KMS-11 (cell line): ENCODE data around the gene SLC25A3.

Source experiments
- H2AFZ ChIP-seq: fragments of 200-600 bp; sonication (generic); 2 replicates; pipeline ENCODE4 v1.6.1; 2016; ENCODE audit warnings: antibody characterized with exemption, mixed run types, low read depth
- H3K27ac ChIP-seq: fragments of 200-600 bp; sonication (generic); 2 replicates; pipeline ENCODE4 v1.6.1; 2016; ENCODE audit warnings: mild to moderate bottlenecking, mixed run types
- H3K27me3 ChIP-seq: fragments of 200-600 bp; sonication (generic); 2 replicates; pipeline ENCODE4 v1.6.1; 2017; ENCODE audit warnings: mild to moderate bottlenecking, low read depth, mixed run types, moderate library complexity; ENCODE audit not compliant: insufficient read depth
- H3K36me3 ChIP-seq: fragments of 200-600 bp; sonication (generic); 2 replicates; pipeline ENCODE4 v1.6.1; 2017; ENCODE audit warnings: mild to moderate bottlenecking, mixed run types; ENCODE audit not compliant: insufficient read depth
- H3K4me1 ChIP-seq: fragments of 200-600 bp; sonication (generic); 2 replicates; pipeline ENCODE4 v1.6.1; 2016; ENCODE audit warnings: mild to moderate bottlenecking, low read depth, mixed run types; ENCODE audit not compliant: poor library complexity, severe bottlenecking
- H3K4me2 ChIP-seq: fragments of 200-600 bp; sonication (generic); 2 replicates; pipeline ENCODE4 v1.7.0; 2016; ENCODE audit warnings: mild to moderate bottlenecking, mixed run types
- H3K4me3 ChIP-seq: fragments of 200-600 bp; sonication (generic); IDR thresholded peaks from 2 replicates; pipeline ENCODE4 v1.6.1; 2017; ENCODE audit warnings: low read depth, low read length, mixed read lengths; ENCODE audit not compliant: insufficient read depth
- H3K79me2 ChIP-seq: fragments of 200-600 bp; sonication (generic); 2 replicates; pipeline ENCODE4 v1.6.1; 2016; ENCODE audit warnings: low read depth, mixed run types; ENCODE audit not compliant: insufficient read depth
- H3K9ac ChIP-seq: fragments of 200-600 bp; sonication (generic); 2 replicates; pipeline ENCODE4 v1.6.1; 2016; ENCODE audit warnings: mild to moderate bottlenecking, mixed run types
- H4K20me1 ChIP-seq: fragments of 200-600 bp; sonication (generic); 2 replicates; pipeline ENCODE4 v1.6.1; 2016; ENCODE audit warnings: mild to moderate bottlenecking, mixed run types; ENCODE audit not compliant: insufficient read depth
- TF ChIP-seq, protein P1 (sequence below): fragments of 200-600 bp; sonication (generic); conservative IDR thresholded peaks from 2 replicates; pipeline ENCODE4 v1.6.1; 2017; ENCODE audit warnings: low read depth, mild to moderate bottlenecking, antibody characterized with exemption, low read length, moderate library complexity, mixed read lengths

Gene SLC25A3

DNA sequence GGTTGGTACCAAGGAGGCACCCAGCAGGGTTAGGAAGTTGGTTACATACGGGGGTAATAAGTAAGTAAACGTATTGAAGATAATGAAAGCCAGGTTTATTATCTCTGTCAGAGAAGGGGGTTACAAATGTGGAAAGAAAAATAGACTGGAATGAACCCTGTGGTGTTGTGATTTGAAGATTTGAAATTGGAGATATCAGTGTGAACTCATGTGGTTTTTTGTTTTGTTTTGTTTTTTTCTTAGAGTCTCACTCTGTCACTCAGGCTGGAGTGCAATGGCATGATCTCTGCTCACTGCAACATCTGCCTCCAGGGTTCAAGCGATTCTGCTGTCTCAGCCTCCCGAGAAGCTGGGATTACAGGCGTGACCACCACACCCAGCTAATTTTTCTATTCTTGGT is 14.1 kb upstream of the SLC25A3 start:
- H3K36me3 ChIP-seq, result no peaks in the 10 kb centered on the region
- no peak overlapping the region for H3K27ac ChIP-seq
- H3K4me2 ChIP-seq, result no peak overlapping the region
- H3K4me3 ChIP-seq, result no peak overlapping the region
- TF ChIP-seq, protein P1, sequence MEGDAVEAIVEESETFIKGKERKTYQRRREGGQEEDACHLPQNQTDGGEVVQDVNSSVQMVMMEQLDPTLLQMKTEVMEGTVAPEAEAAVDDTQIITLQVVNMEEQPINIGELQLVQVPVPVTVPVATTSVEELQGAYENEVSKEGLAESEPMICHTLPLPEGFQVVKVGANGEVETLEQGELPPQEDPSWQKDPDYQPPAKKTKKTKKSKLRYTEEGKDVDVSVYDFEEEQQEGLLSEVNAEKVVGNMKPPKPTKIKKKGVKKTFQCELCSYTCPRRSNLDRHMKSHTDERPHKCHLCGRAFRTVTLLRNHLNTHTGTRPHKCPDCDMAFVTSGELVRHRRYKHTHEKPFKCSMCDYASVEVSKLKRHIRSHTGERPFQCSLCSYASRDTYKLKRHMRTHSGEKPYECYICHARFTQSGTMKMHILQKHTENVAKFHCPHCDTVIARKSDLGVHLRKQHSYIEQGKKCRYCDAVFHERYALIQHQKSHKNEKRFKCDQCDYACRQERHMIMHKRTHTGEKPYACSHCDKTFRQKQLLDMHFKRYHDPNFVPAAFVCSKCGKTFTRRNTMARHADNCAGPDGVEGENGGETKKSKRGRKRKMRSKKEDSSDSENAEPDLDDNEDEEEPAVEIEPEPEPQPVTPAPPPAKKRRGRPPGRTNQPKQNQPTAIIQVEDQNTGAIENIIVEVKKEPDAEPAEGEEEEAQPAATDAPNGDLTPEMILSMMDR, result no peak
- no peaks in the 10 kb centered on the region for H4K20me1 ChIP-seq
- no peaks in the 10 kb centered on the region for H3K79me2 ChIP-seq
- H3K4me1 ChIP-seq, result peaks cover 6% of the 10 kb centered on the region
- H3K9ac ChIP-seq, result no peak overlapping the region
- no peaks in the 10 kb centered on the region for H3K27me3 ChIP-seq
- no peak overlapping the region for H2AFZ ChIP-seq

DNA sequence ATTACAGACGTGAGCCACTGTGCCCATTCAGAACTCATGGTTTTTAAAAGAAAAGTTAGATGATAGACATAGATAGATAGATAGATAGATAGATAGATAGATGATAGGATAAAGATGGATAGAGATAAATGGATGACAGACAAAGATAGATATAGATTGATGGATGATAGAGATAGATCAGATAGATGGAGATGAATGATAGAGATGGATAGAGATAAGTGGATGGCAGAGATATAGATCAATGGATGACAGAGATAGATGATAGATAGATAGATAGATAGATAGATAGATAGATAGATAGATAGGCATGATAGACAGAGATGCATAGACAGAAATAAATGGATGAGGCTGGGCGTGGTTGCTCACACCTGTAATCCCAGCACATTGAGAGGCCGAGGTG is 13.7 kb upstream of the SLC25A3 start:
- H3K27me3 ChIP-seq, result no peaks in the 10 kb centered on the region
- H4K20me1 ChIP-seq, result no peaks in the 10 kb centered on the region
- H3K9ac ChIP-seq, result no peak overlapping the region
- TF ChIP-seq, protein P1, result no peak
- no peak overlapping the region for H3K4me3 ChIP-seq
- no peak overlapping the region for H3K4me2 ChIP-seq
- peaks cover 6% of the 10 kb centered on the region for H3K4me1 ChIP-seq
- H3K79me2 ChIP-seq, result no peaks in the 10 kb centered on the region
- no peaks in the 10 kb centered on the region for H3K36me3 ChIP-seq
- H2AFZ ChIP-seq, result no peak overlapping the region
- H3K27ac ChIP-seq, result no peak overlapping the region

DNA sequence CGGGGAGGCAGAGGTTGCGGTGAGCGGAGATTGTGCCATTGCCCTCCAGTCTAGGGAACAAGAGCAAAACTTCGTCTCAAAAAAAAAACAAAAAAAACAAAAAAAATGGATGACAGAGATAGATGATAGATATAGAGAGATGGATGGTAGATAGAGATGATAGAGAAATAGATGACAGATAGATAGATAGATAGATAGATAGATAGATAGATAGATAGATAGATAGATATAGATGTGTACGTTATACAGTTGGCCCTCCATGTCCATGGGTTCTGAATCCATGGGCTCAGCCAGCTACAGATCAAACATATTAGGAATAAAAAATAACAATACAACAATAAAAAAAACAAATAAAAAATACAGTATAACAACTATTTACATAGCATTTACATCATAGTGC is 12.8 kb upstream of the SLC25A3 start:
- Histone ChIP-seq H3K79me2 (no peaks in the 10 kb centered on the region), H3K4me3 (no peak overlapping the region), H3K4me1 (peaks cover 6% of the 10 kb centered on the region), H3K4me2 (no peak overlapping the region), H3K9ac (no peak overlapping the region), H3K36me3 (no peaks in the 10 kb centered on the region), H3K27ac (no peak overlapping the region), H3K27me3 (no peaks in the 10 kb centered on the region), H4K20me1 (no peaks in the 10 kb centered on the region), H2AFZ (no peak overlapping the region)
- TF ChIP-seq, protein P1, result no peak

DNA sequence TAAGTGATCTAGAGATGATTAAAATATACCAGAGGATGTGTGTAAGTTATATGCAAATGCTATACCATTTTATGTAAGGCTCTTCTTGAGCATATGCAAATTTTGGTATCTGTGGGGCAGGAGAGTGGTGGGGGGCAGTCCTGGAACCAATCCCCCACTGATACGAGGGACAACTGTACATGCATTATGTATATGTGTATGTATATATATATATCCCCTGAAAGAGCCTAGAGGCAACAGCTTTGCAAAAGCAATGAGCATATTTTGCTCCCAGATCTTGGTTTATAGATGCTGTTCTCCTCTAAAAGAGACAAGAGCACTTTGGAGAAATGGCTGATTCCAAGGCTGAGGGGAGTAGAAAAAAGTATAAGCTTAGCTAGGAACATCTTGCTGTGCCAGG is 12.4 kb upstream of the SLC25A3 start:
- no peak overlapping the region for H3K4me2 ChIP-seq

More for the DNA sequence above, 12.4 kb upstream of the SLC25A3 start:
- no peak overlapping the region for H3K4me3 ChIP-seq
- H3K4me1 ChIP-seq, result peaks cover 6% of the 10 kb centered on the region
- TF ChIP-seq, protein P1, result no peak
- H3K9ac ChIP-seq, result no peak overlapping the region
- no peak overlapping the region for H3K27ac ChIP-seq
- H4K20me1 ChIP-seq, result no peaks in the 10 kb centered on the region
- H2AFZ ChIP-seq, result no peak overlapping the region
- H3K79me2 ChIP-seq, result no peaks in the 10 kb centered on the region
- no peaks in the 10 kb centered on the region for H3K27me3 ChIP-seq
- no peaks in the 10 kb centered on the region for H3K36me3 ChIP-seq
